ENCODE data around the gene POMGNT2.

DNA sequence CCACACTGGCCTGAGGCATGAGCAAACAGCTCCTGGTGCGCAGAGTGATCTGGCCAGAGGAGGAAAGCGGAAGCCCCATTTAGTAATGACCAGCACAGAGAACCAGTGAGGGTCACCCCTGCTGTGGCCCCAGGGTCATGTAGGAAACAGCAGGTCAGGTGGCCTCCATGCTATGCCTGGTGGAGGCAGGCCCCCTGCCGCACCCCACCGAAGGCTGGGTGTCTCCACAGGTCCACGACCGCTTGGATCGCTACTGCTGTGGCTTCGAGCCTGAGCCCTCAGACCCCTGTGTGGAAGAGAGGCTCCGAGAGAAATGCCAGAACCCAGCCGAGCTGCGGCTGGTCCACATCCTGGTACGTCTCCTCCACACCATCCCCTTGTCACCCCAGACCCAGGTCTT lies 52.6 kb downstream of the POMGNT2 start:
- TF ChIP-seq, protein P1, sequence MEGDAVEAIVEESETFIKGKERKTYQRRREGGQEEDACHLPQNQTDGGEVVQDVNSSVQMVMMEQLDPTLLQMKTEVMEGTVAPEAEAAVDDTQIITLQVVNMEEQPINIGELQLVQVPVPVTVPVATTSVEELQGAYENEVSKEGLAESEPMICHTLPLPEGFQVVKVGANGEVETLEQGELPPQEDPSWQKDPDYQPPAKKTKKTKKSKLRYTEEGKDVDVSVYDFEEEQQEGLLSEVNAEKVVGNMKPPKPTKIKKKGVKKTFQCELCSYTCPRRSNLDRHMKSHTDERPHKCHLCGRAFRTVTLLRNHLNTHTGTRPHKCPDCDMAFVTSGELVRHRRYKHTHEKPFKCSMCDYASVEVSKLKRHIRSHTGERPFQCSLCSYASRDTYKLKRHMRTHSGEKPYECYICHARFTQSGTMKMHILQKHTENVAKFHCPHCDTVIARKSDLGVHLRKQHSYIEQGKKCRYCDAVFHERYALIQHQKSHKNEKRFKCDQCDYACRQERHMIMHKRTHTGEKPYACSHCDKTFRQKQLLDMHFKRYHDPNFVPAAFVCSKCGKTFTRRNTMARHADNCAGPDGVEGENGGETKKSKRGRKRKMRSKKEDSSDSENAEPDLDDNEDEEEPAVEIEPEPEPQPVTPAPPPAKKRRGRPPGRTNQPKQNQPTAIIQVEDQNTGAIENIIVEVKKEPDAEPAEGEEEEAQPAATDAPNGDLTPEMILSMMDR (IDR thresholded peaks at IDR 0.05): no peak
- TF ChIP-seq POLR2A (IDR thresholded peaks at IDR 0.05; ENCODE audit: low read depth): no peak

All from esophagus muscularis mucosa (tissue), 3 donors.